ENCODE results near the gene KLLN. TPM values are rescaled to one million over a fixed set of nuclear protein-coding genes. Genes with fewer than 3 reads are reported as not detected.
A peak's percentile ranks its signal among the peaks of the same experiment; 100 is the strongest.

The KLLN gene
- total and polyA plus RNA-seq, 2 of the 13 experiments (the other 11 are each of a cell fraction or from before 2014, with no cell fraction given), result 0.08 to 0.44 TPM

- peak in 1 of 2 experiments; percentile 82; a peak in 2 of 4 replicates for TF ChIP-seq REST (IDR thresholded peaks at IDR 0.05; ENCODE audit: borderline replicate concordance in 1 of 2, low read depth in 1 of 2, low read length in 2 of 2)
- no peak for TF ChIP-seq ZNF564 (CRISPR knock-in tag; IDR thresholded peaks at IDR 0.05)
- no peak for TF ChIP-seq SOX13 (IDR thresholded peaks at IDR 0.05)
- TF ChIP-seq SOX13 (CRISPR knock-in tag; conservative IDR thresholded peaks at IDR 0.05 in 1 of 2, IDR thresholded peaks at IDR 0.05 in 1 of 2), result peak in 1 of 2 experiments; percentile 46; a peak in 1 of 4 replicates
- TF ChIP-seq HCFC1 (IDR thresholded peaks at IDR 0.05; ENCODE audit: low read depth, low read length), result peak; percentile 37; the same call in 1 of the 2 replicates
- peak; percentile 80 for TF ChIP-seq HOXA9 (CRISPR knock-in tag; IDR thresholded peaks at IDR 0.05; ENCODE audit: borderline replicate concordance)
- peak; percentile 56; the same call in 1 of the 2 replicates for TF ChIP-seq ZGPAT (CRISPR knock-in tag; IDR thresholded peaks at IDR 0.05)
- TF ChIP-seq ZNF766 (CRISPR knock-in tag; IDR thresholded peaks at IDR 0.05; ENCODE audit: borderline replicate concordance), result peak; percentile 60
- TF ChIP-seq TBX2 (CRISPR knock-in tag; IDR thresholded peaks at IDR 0.05; ENCODE audit: borderline replicate concordance), result peak; percentile 39; the same call in 1 of the 2 replicates
- peak; percentile 54 for TF ChIP-seq PPARG (CRISPR knock-in tag; conservative IDR thresholded peaks at IDR 0.05)
- TF ChIP-seq ZNF770 (CRISPR knock-in tag; IDR thresholded peaks at IDR 0.05), result peak; percentile 48; the same call in 1 of the 2 replicates
- no peak; the same call in 1 of the 2 replicates for TF ChIP-seq HNF4A (CRISPR knock-in tag; IDR thresholded peaks at IDR 0.05)
- peak; percentile 78; the same call in 1 of the 2 replicates for TF ChIP-seq ZNF570 (CRISPR knock-in tag; IDR thresholded peaks at IDR 0.05; ENCODE audit: borderline replicate concordance)
- no peak for TF ChIP-seq TBX3 (IDR thresholded peaks at IDR 0.05; ENCODE audit: borderline replicate concordance)
- TF ChIP-seq POLR2G (IDR thresholded peaks at IDR 0.05; ENCODE audit: low read depth, low read length), result peak; percentile 90
- no peak for TF ChIP-seq SNAPC5 (CRISPR knock-in tag; IDR thresholded peaks at IDR 0.05; ENCODE audit: borderline replicate concordance)
- TF ChIP-seq GATAD2A (CRISPR knock-in tag; IDR thresholded peaks at IDR 0.05), result no peak; the same call in 1 of the 2 replicates
- TF ChIP-seq HOXA3 (CRISPR knock-in tag; IDR thresholded peaks at IDR 0.05), result peak; percentile 98
- TF ChIP-seq FOXA1 (IDR thresholded peaks at IDR 0.05), result no peak
- TF ChIP-seq FOXA1 (CRISPR knock-in tag; IDR thresholded peaks at IDR 0.05), result no peak
- TF ChIP-seq SMAD3 (CRISPR knock-in tag; IDR thresholded peaks at IDR 0.05), result peak; percentile 73; the same call in 1 of the 2 replicates
These were observed at the start of gene KLLN, which contains the start of gene PTEN (continued) for GRCh38 chr10:87863053-87863943.

Measured in HepG2 (cell line).